SK-N-SH (cell line): Measurements from ENCODE around the gene SLC6A20. TPM values are rescaled to one million over a fixed set of nuclear protein-coding genes. Genes with fewer than 3 reads are reported as not detected.

ENCODE experiments used
- CTCF ChIA-PET: fragments of 300-600, 350-600 bp; formaldehyde crosslinking; extraction: SDS; loops from one replicate; lab custom pipeline; 2021; lab: Yijun Ruan, JAX
- POLR2A ChIA-PET: fragments of 350-600 bp; sonication (Branson Sonifier 250); formaldehyde crosslinking; extraction: SDS; loops from one replicate; lab custom pipeline; 2020; ENCODE audit warnings: antibody characterized with exemption, inconsistent platforms; lab: Yijun Ruan, JAX
- DNase-seq: peaks from one replicate; pipeline ENCODE4 v3.0.0; 2012
- H2AFZ ChIP-seq: fragments of 200-600 bp; sonication (generic); 2 replicates; pipeline ENCODE4 v1.8.1; 2016; ENCODE audit warnings: antibody characterized with exemption, mild to moderate bottlenecking, low read depth
- H3F3A ChIP-seq: fragments of 200-600 bp; sonication (generic); replicated peaks from 2 replicates; pipeline ENCODE3; 2016; ENCODE audit warnings: antibody characterized with exemption, mild to moderate bottlenecking; ENCODE audit not compliant: insufficient read depth
- H3K27ac ChIP-seq, 2 experiments: fragments of 200-500 bp in 1 of 2; fragments of 200-600 bp in 1 of 2; sonication (Bioruptor generic) in 1 of 2; sonication (generic), shearing (Covaris generic) in 1 of 2; 2 replicates each; pipeline versions ENCODE4 v1.5.1 to v1.6.1; 2014 to 2016; ENCODE audit warnings: low read depth in 2 of 2, inconsistent platforms in 1 of 2, low read length in 1 of 2, mild to moderate bottlenecking in 1 of 2, mixed read lengths in 1 of 2
- H3K27me3 ChIP-seq: fragments of 200-600 bp; sonication (generic), shearing (Covaris generic); 2 replicates; pipeline ENCODE4 v1.6.1; 2016; ENCODE audit warnings: mixed run types; ENCODE audit not compliant: insufficient read depth
- H3K36me3 ChIP-seq, 2 experiments: fragments of 200-500 bp in 1 of 2; fragments of 200-600 bp in 1 of 2; sonication (Bioruptor generic) in 1 of 2; sonication (generic) in 1 of 2; replicated peaks in 1 of 2; 2 replicates each; pipeline versions ENCODE3 to v1.5.1; 2014 to 2016; ENCODE audit warnings: low read length in 1 of 2, mild to moderate bottlenecking in 1 of 2; ENCODE audit not compliant: insufficient read depth in 2 of 2, control insufficient read depth in 1 of 2
- H3K4me1 ChIP-seq, 2 experiments: fragments of 200-500 bp in 1 of 2; fragments of 200-600 bp in 1 of 2; sonication (Bioruptor generic) in 1 of 2; sonication (generic), shearing (Covaris generic) in 1 of 2; 2 replicates each; pipeline versions ENCODE4 v1.5.1 to v1.6.1; 2014 to 2016; ENCODE audit warnings: low read depth in 1 of 2, low read length in 1 of 2, mixed run types in 1 of 2; ENCODE audit not compliant: insufficient read depth in 2 of 2, control insufficient read depth in 1 of 2
- H3K4me2 ChIP-seq: fragments of 200-600 bp; sonication (generic), shearing (Covaris generic); 2 replicates; pipeline ENCODE4 v1.6.1; 2017; ENCODE audit warnings: mixed run types
- H3K4me3 ChIP-seq, 2 experiments: fragments of 200-500 bp in 1 of 2; fragments of 200-600 bp in 1 of 2; sonication (Bioruptor generic) in 1 of 2; sonication (generic), shearing (Covaris generic) in 1 of 2; 2 replicates each; pipeline versions ENCODE4 v1.5.1 to v1.8.1; 2014 to 2016; ENCODE audit warnings: low read depth in 2 of 2, inconsistent platforms in 1 of 2, low read length in 1 of 2, mild to moderate bottlenecking in 1 of 2, mixed read lengths in 1 of 2, moderate library complexity in 1 of 2
- H3K79me2 ChIP-seq: fragments of 200-600 bp; sonication (generic); 2 replicates; pipeline ENCODE4 v1.8.1; 2017; ENCODE audit warnings: mild to moderate bottlenecking; ENCODE audit not compliant: insufficient read depth
- H3K9ac ChIP-seq: fragments of 200-600 bp; sonication (generic); 2 replicates; pipeline ENCODE4 v1.6.1; 2017; ENCODE audit warnings: mixed run types
- H3K9me2 ChIP-seq: fragments of 200-600 bp; sonication (generic); 2 replicates; pipeline ENCODE4 v1.6.1; 2017; ENCODE audit warnings: mixed run types
- H3K9me3 ChIP-seq: fragments of 200-600 bp; sonication (generic); 2 replicates; pipeline ENCODE4 v1.6.1; 2017; ENCODE audit warnings: mixed run types, mild to moderate bottlenecking, moderate library complexity
- H4K20me1 ChIP-seq: fragments of 200-600 bp; sonication (generic); 2 replicates; pipeline ENCODE4 v1.6.1; 2017; ENCODE audit warnings: mild to moderate bottlenecking, mixed run types; ENCODE audit not compliant: insufficient read depth
- CHD2 ChIP-seq: fragments of 150-350 bp; IDR thresholded peaks from 2 replicates; pipeline ENCODE4 v1.6.1; 2018; ENCODE audit warnings: low read length; ENCODE audit not compliant: partially characterized antibody
- EZH2phosphoT487 ChIP-seq: fragments of 200-600 bp; sonication (generic); IDR thresholded peaks from 2 replicates; pipeline ENCODE4 v1.6.1; 2017; ENCODE audit warnings: low read depth, mixed run types, mild to moderate bottlenecking, antibody characterized with exemption, moderate library complexity, borderline replicate concordance
- FOXJ3 ChIP-seq: sonication (generic); formaldehyde crosslinking; IDR thresholded peaks from 2 replicates; pipeline ENCODE4 v1.5.1; 2020; ENCODE audit warnings: mild to moderate bottlenecking, missing genetic modification reagents
- FOXM1 ChIP-seq: IDR thresholded peaks from 2 replicates; pipeline ENCODE4 v1.4.0; 2012; ENCODE audit warnings: low read depth, mild to moderate bottlenecking
- GABPA ChIP-seq: IDR thresholded peaks from 2 replicates; pipeline ENCODE4 v1.4.0; 2012; ENCODE audit warnings: low read depth, mild to moderate bottlenecking
- JUND ChIP-seq: IDR thresholded peaks from 2 replicates; pipeline ENCODE4 v1.4.0; 2012
- NFIC ChIP-seq: IDR thresholded peaks from 2 replicates; pipeline ENCODE4 v1.4.0; 2012; ENCODE audit warnings: borderline replicate concordance
- POLR2AphosphoS5 ChIP-seq: IDR thresholded peaks from 2 replicates; pipeline ENCODE4 v1.6.1; 2012; ENCODE audit warnings: low read depth, low read length
- RCOR1 ChIP-seq: fragments of 150-350 bp; IDR thresholded peaks from 2 replicates; pipeline ENCODE4 v1.6.1; 2017; ENCODE audit warnings: antibody characterized with exemption, low read length
- RXRA ChIP-seq: IDR thresholded peaks from 2 replicates; pipeline ENCODE4 v1.4.0; 2012; ENCODE audit warnings: low read depth, mild to moderate bottlenecking, borderline replicate concordance
- SIN3A ChIP-seq: IDR thresholded peaks from 2 replicates; pipeline ENCODE4 v1.6.1; 2012; ENCODE audit warnings: low read depth, mild to moderate bottlenecking, low read length, moderate library complexity, borderline replicate concordance
- SMC3 ChIP-seq: IDR thresholded peaks from 2 replicates; pipeline ENCODE4 v1.6.1; 2012; ENCODE audit warnings: low read depth, low read length, improper control_type of control experiment
- TCF12 ChIP-seq: IDR thresholded peaks from 2 replicates; pipeline ENCODE4 v1.4.0; 2012
- WGBS: methylation state at CpG from one replicate; pipeline ENCODE4 v1.1.6; 2017; ENCODE audit warnings: low lambda C conversion rate; 5-methylcytosine and 5-hydroxymethylcytosine counted together
- polyA plus RNA-seq, 3 experiments: library from polyadenylated mRNA; depleted of rRNA; stranded (reverse); fragments of >200 nt; gene quantifications; 2 replicates each; pipeline ENCODE4 v1.2.3, GENCODE V29; 2012
- TF ChIP-seq, protein P1 (sequence below): IDR thresholded peaks from 2 replicates; pipeline ENCODE4 v1.4.0; 2012; ENCODE audit warnings: low read depth, borderline replicate concordance
- TF ChIP-seq, protein P2 (sequence below): fragments of 200-600 bp; sonication (generic); IDR thresholded peaks from 2 replicates; pipeline ENCODE4 v1.6.1; 2017; ENCODE audit warnings: antibody characterized with exemption, mild to moderate bottlenecking, moderate library complexity
- TF ChIP-seq, protein P3 (sequence below): fragments of 150-350 bp; IDR thresholded peaks from 2 replicates; pipeline ENCODE4 v1.6.1; 2017; ENCODE audit warnings: antibody characterized with exemption, low read length, low read depth, borderline replicate concordance
- TF ChIP-seq, protein P4 (sequence below): IDR thresholded peaks from 2 replicates; pipeline ENCODE4 v1.6.1; 2012; ENCODE audit warnings: mild to moderate bottlenecking, low read depth, low read length, moderate library complexity

The SLC6A20 gene
- polyA plus RNA-seq, 1 of the 3 experiments (the other 2 are of a cell fraction), result not detected

DNA sequence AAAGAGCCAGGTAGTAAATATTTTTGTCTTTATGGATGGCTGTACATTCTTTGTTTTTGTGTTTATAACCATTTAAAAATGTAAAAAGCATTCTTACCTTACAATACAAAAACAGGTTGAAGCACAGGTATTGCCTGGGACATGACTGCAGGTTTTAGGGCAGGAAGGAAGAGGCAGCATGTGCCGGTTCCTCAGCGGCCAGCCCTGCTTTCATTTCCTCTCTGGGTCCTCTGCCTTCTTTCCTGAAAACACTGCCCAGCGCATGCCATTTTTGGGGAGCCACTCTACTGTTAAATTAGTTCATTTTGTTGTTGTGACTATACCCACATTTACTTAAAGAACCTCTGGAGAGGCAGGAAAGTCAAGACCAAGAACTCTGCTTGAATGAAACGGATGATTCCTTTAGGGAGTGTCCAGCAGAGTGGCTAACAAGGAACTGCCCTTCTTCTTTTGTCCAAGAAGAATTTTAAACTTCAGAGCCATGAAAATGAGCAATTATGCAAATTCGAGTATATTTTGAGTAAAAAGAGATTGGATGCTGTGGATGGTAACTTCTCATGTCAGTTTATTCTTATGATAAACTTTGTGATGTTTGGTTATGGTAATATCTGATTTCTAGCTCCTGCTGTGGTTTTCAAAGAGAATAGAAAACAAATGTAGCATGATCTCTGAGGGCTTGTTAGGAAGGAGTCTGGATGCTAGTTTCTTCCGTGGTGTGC, 54.4 kb downstream of the SLC6A20 start:
- H3K36me3 ChIP-seq, result peaks cover 73 to 89% of the 10 kb centered on the region in 2 experiments
- TF ChIP-seq CHD2 (no peak), FOXM1 (no peak), TCF12 (no peak), RCOR1 (no peak), FOXJ3 (no peak), GABPA (no peak), JUND (no peak), SIN3A (no peak), RXRA (no peak), EZH2phosphoT487 (no peak), NFIC (no peak), SMC3 (no peak), POLR2AphosphoS5 (no peak)
- TF ChIP-seq, protein P1, sequence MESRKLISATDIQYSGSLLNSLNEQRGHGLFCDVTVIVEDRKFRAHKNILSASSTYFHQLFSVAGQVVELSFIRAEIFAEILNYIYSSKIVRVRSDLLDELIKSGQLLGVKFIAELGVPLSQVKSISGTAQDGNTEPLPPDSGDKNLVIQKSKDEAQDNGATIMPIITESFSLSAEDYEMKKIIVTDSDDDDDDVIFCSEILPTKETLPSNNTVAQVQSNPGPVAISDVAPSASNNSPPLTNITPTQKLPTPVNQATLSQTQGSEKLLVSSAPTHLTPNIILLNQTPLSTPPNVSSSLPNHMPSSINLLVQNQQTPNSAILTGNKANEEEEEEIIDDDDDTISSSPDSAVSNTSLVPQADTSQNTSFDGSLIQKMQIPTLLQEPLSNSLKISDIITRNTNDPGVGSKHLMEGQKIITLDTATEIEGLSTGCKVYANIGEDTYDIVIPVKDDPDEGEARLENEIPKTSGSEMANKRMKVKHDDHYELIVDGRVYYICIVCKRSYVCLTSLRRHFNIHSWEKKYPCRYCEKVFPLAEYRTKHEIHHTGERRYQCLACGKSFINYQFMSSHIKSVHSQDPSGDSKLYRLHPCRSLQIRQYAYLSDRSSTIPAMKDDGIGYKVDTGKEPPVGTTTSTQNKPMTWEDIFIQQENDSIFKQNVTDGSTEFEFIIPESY, result no peak
- TF ChIP-seq, protein P2, sequence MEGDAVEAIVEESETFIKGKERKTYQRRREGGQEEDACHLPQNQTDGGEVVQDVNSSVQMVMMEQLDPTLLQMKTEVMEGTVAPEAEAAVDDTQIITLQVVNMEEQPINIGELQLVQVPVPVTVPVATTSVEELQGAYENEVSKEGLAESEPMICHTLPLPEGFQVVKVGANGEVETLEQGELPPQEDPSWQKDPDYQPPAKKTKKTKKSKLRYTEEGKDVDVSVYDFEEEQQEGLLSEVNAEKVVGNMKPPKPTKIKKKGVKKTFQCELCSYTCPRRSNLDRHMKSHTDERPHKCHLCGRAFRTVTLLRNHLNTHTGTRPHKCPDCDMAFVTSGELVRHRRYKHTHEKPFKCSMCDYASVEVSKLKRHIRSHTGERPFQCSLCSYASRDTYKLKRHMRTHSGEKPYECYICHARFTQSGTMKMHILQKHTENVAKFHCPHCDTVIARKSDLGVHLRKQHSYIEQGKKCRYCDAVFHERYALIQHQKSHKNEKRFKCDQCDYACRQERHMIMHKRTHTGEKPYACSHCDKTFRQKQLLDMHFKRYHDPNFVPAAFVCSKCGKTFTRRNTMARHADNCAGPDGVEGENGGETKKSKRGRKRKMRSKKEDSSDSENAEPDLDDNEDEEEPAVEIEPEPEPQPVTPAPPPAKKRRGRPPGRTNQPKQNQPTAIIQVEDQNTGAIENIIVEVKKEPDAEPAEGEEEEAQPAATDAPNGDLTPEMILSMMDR, result no peak
- TF ChIP-seq, protein P3, sequence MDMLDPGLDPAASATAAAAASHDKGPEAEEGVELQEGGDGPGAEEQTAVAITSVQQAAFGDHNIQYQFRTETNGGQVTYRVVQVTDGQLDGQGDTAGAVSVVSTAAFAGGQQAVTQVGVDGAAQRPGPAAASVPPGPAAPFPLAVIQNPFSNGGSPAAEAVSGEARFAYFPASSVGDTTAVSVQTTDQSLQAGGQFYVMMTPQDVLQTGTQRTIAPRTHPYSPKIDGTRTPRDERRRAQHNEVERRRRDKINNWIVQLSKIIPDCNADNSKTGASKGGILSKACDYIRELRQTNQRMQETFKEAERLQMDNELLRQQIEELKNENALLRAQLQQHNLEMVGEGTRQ, result no peak
- TF ChIP-seq, protein P4, sequence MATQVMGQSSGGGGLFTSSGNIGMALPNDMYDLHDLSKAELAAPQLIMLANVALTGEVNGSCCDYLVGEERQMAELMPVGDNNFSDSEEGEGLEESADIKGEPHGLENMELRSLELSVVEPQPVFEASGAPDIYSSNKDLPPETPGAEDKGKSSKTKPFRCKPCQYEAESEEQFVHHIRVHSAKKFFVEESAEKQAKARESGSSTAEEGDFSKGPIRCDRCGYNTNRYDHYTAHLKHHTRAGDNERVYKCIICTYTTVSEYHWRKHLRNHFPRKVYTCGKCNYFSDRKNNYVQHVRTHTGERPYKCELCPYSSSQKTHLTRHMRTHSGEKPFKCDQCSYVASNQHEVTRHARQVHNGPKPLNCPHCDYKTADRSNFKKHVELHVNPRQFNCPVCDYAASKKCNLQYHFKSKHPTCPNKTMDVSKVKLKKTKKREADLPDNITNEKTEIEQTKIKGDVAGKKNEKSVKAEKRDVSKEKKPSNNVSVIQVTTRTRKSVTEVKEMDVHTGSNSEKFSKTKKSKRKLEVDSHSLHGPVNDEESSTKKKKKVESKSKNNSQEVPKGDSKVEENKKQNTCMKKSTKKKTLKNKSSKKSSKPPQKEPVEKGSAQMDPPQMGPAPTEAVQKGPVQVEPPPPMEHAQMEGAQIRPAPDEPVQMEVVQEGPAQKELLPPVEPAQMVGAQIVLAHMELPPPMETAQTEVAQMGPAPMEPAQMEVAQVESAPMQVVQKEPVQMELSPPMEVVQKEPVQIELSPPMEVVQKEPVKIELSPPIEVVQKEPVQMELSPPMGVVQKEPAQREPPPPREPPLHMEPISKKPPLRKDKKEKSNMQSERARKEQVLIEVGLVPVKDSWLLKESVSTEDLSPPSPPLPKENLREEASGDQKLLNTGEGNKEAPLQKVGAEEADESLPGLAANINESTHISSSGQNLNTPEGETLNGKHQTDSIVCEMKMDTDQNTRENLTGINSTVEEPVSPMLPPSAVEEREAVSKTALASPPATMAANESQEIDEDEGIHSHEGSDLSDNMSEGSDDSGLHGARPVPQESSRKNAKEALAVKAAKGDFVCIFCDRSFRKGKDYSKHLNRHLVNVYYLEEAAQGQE, result no peak
- TF ChIP-seq, all 33 proteins: peak for 0
- Histone ChIP-seq H3K9me3 (no peaks in the 10 kb centered on the region), H3K79me2 (no peaks in the 10 kb centered on the region), H2AFZ (no peak overlapping the region), H3K27ac (no peak overlapping the region), H3K27me3 (no peaks in the 10 kb centered on the region), H3K4me1 (peaks cover 0 to 2% of the 10 kb centered on the region in 2 experiments; a peak in 1 of 4 replicates), H3K9ac (no peak overlapping the region), H3F3A (no peaks in the 10 kb centered on the region), H3K4me2 (no peak overlapping the region), H3K4me3 (no peak overlapping the region), H4K20me1 (no peaks in the 10 kb centered on the region), H3K9me2 (no peaks in the 10 kb centered on the region)
- no peak for DNase-seq
- ChIA-PET CTCF (interaction anchor here (1.1 kb wide), 1 partner anchor 181 kb away, joined by 3 read pairs; no protein-coding TSS in a partner anchor), POLR2A (no interaction called here)
- WGBS, result 93% methylated on average over 6 of the region's 6 CpGs
